ENCODE measurements around the gene ATL1.

Gene ATL1

DNA sequence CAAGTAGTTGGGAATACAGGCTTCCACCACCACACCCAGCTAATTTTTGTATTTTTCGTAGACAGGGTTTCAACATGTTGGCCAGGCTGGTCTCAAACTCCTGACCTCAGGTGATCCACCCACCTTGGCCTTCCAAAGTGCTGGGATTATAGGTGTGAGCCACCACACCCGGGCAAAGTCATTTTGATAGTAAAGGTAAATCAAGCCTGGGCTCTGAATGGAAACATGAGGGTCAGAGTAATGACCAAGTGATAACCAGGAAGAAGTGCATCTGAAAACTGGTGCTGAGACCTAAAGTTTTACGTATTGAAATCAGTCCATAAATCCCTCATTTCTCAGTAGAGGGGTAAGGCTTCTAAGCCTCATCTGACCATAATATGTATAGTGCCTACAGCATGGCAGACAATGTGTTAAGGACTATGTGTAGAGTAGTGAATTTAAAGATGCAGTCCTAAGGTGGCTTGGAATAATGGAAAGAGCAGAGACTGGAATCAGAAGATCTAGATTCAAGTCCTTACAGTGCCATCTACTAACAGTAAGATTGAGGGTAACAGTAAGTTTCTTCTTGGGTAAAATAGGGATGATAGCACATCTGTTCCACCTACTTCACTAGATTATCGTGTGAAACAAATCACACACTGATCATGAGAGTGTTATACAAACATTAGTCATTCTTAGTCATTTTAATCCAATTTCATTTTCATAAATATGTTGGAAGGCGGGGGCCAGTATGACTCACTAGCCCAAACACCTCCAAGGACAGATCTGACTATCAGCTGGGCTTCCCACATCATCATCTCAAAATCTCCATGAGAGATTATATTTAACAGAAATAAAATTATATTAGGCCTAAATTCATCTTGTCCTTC is 38.8 kb upstream of the ATL1 start:
- H3K27me3 ChIP-seq (ENCODE audit: insufficient read depth, poor library complexity, severe bottlenecking): no peaks in the 10 kb centered on the region
- TF ChIP-seq, protein P1, sequence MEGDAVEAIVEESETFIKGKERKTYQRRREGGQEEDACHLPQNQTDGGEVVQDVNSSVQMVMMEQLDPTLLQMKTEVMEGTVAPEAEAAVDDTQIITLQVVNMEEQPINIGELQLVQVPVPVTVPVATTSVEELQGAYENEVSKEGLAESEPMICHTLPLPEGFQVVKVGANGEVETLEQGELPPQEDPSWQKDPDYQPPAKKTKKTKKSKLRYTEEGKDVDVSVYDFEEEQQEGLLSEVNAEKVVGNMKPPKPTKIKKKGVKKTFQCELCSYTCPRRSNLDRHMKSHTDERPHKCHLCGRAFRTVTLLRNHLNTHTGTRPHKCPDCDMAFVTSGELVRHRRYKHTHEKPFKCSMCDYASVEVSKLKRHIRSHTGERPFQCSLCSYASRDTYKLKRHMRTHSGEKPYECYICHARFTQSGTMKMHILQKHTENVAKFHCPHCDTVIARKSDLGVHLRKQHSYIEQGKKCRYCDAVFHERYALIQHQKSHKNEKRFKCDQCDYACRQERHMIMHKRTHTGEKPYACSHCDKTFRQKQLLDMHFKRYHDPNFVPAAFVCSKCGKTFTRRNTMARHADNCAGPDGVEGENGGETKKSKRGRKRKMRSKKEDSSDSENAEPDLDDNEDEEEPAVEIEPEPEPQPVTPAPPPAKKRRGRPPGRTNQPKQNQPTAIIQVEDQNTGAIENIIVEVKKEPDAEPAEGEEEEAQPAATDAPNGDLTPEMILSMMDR (IDR thresholded peaks at IDR 0.05; ENCODE audit: poor library complexity, severe bottlenecking): no peak
- peak overlapping the region; percentile 37 for H3K27ac ChIP-seq (ENCODE audit: poor library complexity, severe bottlenecking)
- H3K9me3 ChIP-seq (ENCODE audit: severe bottlenecking): no peaks in the 10 kb centered on the region
- peaks cover 16% of the 10 kb centered on the region for H3K36me3 ChIP-seq (ENCODE audit: low read depth)
- no peak for DNase-seq (ENCODE audit: low spot score)
- peaks cover 34% of the 10 kb centered on the region for H3K4me1 ChIP-seq (ENCODE audit: insufficient read depth, poor library complexity, severe bottlenecking)
- no peak overlapping the region for H3K4me3 ChIP-seq (ENCODE audit: severe bottlenecking)
- ATAC-seq (ENCODE audit: low read depth): peak; percentile 92

DNA sequence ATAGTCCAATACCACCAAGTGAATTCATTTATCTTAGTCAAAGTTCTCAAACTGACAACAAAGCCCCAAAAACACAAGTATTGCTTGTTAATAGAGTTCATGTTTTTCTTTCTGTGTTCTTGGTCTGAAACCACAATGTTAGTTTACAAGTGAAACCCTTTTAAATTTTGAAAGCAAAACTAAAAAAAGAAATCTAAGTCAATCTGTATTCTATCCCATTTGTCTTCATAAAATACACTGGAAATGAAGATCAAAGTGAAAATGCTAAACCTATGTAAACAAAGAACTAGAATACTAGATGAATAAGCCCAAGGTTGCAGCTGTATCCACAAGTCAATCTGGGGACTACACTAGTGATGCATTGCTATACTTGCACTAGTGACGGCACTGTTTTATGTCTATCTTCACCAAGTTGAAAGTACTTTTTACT is 38.0 kb upstream of the ATL1 start:
- DNase-seq (ENCODE audit: low spot score) (no peak), ATAC-seq (ENCODE audit: low read depth) (peak; percentile 18; the same call in 1 of the 3 replicates)
- Histone ChIP-seq H3K36me3 (ENCODE audit: low read depth) (peaks cover 11% of the 10 kb centered on the region), H3K4me3 (ENCODE audit: severe bottlenecking) (no peak overlapping the region), H3K27me3 (ENCODE audit: insufficient read depth, poor library complexity, severe bottlenecking) (no peaks in the 10 kb centered on the region), H3K27ac (ENCODE audit: poor library complexity, severe bottlenecking) (peak overlapping the region; percentile 37), H3K9me3 (ENCODE audit: severe bottlenecking) (no peaks in the 10 kb centered on the region), H3K4me1 (ENCODE audit: insufficient read depth, poor library complexity, severe bottlenecking) (peaks cover 33% of the 10 kb centered on the region)
- TF ChIP-seq, protein P1 (IDR thresholded peaks at IDR 0.05; ENCODE audit: poor library complexity, severe bottlenecking): no peak

DNA sequence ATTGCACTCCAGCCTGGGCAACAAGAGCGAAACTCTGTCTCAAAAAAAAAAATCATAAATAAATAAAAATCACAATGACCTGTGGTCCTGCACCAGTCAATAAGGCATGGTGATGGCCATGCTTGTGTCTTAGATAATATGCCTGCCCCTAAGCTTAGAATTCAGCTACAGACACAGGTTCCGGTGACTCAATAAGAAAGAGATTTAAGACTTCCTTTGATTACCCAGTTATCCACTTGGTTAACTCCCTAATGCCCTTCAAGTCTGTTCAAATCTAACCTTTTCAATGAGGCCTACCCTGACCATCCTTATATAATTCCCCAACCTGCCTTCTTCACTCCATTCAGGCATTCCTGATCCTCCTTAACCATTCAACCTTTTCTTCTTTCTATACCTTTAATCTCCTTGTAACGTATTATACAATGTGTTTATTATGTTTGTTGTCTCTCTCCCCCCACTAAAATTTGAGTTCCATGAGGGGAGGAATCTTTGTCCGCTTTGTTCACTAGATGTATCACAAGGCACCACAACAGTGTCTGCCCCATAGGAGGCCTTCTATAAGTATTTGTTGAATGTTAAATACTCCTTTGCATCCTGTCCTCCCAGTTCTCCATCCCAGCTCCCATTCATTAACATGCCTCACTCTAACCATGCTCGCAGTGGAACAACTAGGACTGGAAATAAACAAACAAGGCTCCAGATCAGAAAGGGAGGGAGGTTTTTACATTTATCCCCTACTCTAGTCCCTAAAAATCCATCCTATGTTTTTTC is 36.5 kb upstream of the ATL1 start:
- H3K27me3 ChIP-seq (ENCODE audit: insufficient read depth, poor library complexity, severe bottlenecking): no peaks in the 10 kb centered on the region
- DNase-seq (ENCODE audit: low spot score) (no peak), ATAC-seq (ENCODE audit: low read depth) (no peak)
- no peak overlapping the region for H3K4me3 ChIP-seq (ENCODE audit: severe bottlenecking)
- no peak overlapping the region for H3K27ac ChIP-seq (ENCODE audit: poor library complexity, severe bottlenecking)
- no peaks in the 10 kb centered on the region for H3K9me3 ChIP-seq (ENCODE audit: severe bottlenecking)
- peaks cover 11% of the 10 kb centered on the region for H3K36me3 ChIP-seq (ENCODE audit: low read depth)
- TF ChIP-seq, protein P1 (IDR thresholded peaks at IDR 0.05; ENCODE audit: poor library complexity, severe bottlenecking): no peak
- peaks cover 36% of the 10 kb centered on the region for H3K4me1 ChIP-seq (ENCODE audit: insufficient read depth, poor library complexity, severe bottlenecking)

DNA sequence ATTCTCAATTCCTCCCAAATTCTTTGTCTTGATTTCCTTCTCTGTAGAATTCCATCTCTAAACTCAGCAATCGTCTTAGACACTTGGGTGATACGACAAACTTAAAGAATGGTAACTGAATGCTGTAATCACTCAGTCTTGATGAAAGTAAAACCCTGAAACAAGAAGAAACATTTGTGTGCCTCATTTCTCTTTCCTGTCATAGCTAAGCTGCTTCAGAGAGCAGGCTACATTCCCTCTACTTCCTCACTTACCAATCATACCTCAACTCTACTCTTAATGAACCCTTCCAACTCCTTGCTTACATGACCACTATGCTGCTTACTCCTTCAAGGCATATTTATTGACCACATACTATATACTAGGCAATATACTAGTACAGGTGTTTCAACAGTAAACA is 35.9 kb upstream of the ATL1 start:
- ATAC-seq (ENCODE audit: low read depth): no peak
- no peak overlapping the region for H3K4me3 ChIP-seq (ENCODE audit: severe bottlenecking)
- H3K4me1 ChIP-seq (ENCODE audit: insufficient read depth, poor library complexity, severe bottlenecking): peaks cover 35% of the 10 kb centered on the region
- DNase-seq (ENCODE audit: low spot score): no peak
- H3K27ac ChIP-seq (ENCODE audit: poor library complexity, severe bottlenecking): no peak overlapping the region
- TF ChIP-seq, protein P1 (IDR thresholded peaks at IDR 0.05; ENCODE audit: poor library complexity, severe bottlenecking): no peak
- peaks cover 11% of the 10 kb centered on the region for H3K36me3 ChIP-seq (ENCODE audit: low read depth)
- no peaks in the 10 kb centered on the region for H3K27me3 ChIP-seq (ENCODE audit: insufficient read depth, poor library complexity, severe bottlenecking)
- no peaks in the 10 kb centered on the region for H3K9me3 ChIP-seq (ENCODE audit: severe bottlenecking)
